NCI-H524 treated with DMSO at 0.1 percent for 48 hours (cell line): ENCODE results near the gene GMPR.

Source experiments
- DNase-seq: peaks from one replicate; lab custom pipeline; 2025; lab: John Stamatoyannopoulos, UW

GMPR gene

GRCh38 chr6:16327777-16328325 lies 89.5 kb downstream of the GMPR start:
- DNase-seq: no peak

- DNase-seq: no peak
These were observed 90.8 kb downstream of the GMPR start for GRCh38 chr6:16329233-16329632.

DNA sequence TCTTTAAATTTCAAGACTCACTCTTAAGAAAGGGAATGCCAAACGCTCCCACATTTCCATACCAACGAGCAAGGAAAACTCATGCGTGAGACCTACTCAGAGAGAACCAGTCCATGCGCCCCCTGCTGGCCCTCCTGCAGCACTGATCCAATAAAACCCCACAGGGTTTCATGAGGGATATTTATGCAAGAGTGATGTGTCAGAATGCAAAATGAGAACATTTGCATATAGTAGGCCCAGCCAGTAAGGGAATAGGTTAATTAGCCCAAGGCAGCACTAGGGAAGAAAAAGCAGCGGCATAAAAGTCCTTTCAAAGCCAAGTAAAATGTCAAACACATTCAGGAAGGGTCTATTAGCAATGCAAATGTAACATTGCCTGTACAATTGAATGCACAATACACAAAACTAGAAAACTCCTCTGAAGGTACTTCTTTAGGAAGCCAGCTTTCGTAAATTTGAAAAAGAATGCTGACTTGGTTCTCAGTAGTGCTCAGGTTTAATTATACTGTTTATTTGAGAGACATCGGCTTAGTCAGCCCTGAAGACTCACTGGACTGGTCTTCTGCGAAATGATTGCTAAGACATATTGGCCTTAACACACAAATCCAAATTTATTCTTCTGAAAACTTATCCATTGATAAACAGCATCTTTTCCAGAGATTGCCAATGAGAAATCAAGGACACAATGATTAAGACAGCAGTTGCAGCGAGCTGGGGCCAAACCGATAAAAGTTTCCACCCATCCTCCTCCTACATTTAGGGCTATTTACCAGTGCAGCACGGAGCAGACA lies 93.2 kb downstream of the GMPR start:
- no peak for DNase-seq

DNA sequence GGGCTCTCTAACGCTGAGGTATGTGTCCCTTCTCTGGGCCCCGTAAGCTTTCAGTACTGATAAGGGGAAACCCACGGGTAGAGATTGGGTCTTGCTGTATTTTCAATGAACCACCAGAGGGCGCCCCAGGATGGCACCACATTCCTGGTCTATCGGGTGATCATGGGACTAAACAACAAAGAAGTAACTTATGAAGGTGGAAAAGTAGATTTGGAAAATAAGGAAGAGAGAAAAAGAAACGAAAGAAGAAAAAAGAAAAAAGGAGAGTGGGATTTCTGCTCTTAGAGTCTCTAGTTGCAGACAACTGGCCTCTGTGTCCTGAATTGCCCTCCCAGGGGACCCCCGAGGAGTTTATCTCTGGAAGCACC lies 93.8 kb downstream of the GMPR start:
- no peak for DNase-seq

GRCh38 chr6:16333580-16333979 lies 95.2 kb downstream of the GMPR start:
- no peak for DNase-seq

GRCh38 chr6:16334671-16335070 lies 96.3 kb downstream of the GMPR start:
- DNase-seq: no peak

DNA sequence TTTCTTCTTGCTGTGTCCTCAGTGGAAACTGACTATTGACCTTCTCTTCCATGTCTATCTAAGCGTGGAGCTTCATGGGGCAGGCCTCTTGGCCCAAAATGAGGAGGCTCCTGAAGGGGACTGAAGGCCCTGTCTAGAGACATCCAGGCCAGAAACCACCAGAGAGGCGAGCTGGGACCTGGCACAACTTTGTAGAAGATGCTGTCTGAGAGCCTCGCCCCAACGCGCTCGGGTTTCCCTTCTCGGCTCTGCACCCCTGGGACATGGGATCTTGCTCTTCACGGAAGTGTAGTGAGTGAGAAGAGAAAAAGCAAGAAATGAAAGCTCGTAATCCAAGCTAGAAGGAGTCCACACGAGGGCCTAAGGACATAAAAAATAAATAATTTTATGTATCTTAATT lies 96.8 kb downstream of the GMPR start:
- DNase-seq: no peak

- DNase-seq: no peak
These were observed 97.8 kb downstream of the GMPR start for GRCh38 chr6:16336056-16336818.

DNA sequence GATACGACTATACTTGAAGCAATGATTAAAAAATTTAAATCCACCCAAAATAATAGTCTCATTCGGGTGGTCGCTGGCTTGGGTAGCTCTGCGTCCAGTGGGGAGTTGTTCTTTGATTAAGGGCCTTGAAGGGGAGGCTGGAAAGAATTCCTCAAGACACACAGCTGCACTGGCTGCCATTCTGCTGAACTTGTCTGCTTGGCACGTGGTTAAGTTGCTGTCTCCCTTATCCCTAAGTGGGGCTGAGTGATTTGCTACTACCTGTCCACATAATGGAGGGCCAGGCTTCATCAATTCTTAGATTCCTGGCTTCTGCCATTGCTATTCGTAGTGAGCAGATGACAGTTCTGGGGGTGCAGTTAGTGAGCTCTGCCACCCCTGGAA lies 98.5 kb downstream of the GMPR start:
- no peak for DNase-seq

DNA sequence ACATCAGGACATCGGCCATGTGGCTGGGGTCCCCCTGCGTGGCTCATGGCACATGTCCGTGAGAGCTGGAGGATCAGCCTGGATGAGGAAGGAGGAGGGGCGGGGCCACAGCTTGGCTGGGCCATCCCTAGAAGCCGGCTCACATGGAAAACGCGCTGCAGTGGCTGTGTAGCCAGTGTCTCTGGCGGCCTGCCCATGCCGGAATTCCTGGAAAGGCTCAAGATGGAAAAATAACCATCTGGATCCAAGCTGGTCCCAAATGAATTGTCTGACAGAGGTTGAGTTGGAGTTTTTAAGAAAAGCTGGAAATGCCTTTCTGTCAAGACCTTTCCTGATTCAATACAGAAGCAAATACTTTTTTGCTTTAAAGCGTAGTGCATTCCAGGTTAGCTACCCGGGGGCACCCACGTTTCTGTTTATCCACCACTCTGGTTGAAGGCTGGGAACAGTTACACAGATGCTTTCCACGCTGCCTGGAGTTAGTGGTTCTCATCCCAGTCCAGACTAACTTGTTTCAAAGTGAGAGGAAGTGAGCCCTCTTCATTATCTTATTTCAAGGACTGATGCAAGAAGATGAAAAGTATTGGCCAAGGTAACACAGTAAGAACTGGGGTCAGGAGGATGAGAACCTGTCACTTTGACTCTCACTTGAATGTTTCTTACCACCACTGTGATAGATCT lies 99.0 kb downstream of the GMPR start:
- DNase-seq: no peak

DNA sequence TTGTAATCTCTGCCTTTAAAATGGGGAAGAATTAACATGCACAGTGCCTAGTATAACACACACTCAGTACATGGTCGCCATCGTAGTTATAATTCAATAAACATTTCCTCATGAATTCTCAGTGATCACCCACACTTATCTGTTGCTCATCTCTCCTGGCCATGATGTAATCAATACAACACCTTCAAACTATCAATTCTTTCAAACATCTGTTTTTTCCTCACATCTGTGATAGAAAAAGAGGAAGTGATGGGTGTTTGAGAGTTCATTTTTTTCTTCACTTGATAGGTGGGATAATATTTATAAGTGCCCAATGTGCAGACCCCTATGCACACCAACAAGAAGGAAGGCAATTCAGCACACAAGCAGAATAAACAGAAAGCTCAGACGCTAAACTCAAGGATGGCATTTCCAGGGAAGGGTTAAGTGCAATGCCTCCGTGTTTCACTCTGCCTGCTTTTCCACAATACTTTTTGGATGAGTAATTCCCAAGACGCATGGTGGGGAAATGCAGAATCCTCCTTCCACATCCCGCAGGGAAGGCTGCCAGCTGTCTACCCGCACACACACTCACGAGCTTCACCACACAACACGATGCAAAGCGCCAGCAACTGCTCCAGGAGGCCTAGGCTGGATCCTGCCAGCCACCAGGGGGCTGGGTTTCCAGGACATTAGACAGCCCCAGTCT lies 100.3 kb downstream of the GMPR start:
- DNase-seq: no peak

- no peak for DNase-seq
These were observed 100.8 kb downstream of the GMPR start for GRCh38 chr6:16339265-16339587.

DNA sequence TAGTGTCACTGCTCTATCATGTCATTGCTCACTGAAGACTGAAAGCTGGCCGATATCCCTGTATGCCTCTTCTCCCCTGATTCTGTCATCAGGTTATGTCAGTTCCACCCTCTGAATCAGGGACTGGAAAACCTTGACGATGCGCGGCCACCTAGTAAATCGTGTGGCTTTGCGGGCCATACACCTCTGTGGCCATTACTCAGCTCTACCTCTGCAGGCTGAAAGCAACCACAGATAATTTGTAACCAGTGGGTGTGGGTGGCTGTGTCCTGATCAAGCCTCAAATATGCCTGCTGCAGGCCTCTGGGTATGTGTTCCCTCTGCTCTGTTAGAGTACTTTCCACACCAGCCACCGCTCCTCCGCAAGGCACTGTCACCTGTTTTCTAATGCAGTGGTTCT lies 105.2 kb downstream of the GMPR start:
- DNase-seq: no peak

GRCh38 chr6:16344756-16345155 lies 106.4 kb downstream of the GMPR start:
- no peak for DNase-seq
